Heart left ventricle (tissue), 16 donors: ENCODE measurements around the gene ABCC5. TPM values are rescaled to one million over a fixed set of nuclear protein-coding genes. Genes with fewer than 3 reads are reported as not detected.

ENCODE experiments used
- ATAC-seq, 4 donors: fragments of 200-7000 bp; cut with Tn5 transposase; one replicate each; pipeline ENCODE4 v1.9.1; 2020 to 2022; ENCODE audit warnings: moderate library complexity in 4 of 4, mild to moderate bottlenecking in 3 of 4, moderate number of reproducible peaks in 1 of 4
- DNase-seq, 5 donors: peaks; one replicate each; pipeline ENCODE4 v3.0.0-alpha.2; 2020
- H3K27ac ChIP-seq, 12 donors: fragments of 200-600 bp; sonication (generic) in 4 of 12; one replicate each; pipeline versions ENCODE4 v1.5.0 to v1.8.0; 2016 to 2022; ENCODE audit warnings: mild to moderate bottlenecking in 2 of 12
- H3K27me3 ChIP-seq, 9 donors: fragments of 200-600 bp; sonication (generic) in 2 of 9; one replicate each; pipeline versions ENCODE4 v1.5.1 to v1.8.0; 2016 to 2022; ENCODE audit warnings: mild to moderate bottlenecking in 3 of 9
- H3K36me3 ChIP-seq, 9 donors: fragments of 200-600 bp; sonication (generic) in 2 of 9; one replicate each; pipeline versions ENCODE4 v1.5.0 to v1.8.0; 2018 to 2022; ENCODE audit warnings: mild to moderate bottlenecking in 2 of 9
- H3K4me1 ChIP-seq, 12 donors: fragments of 200-600 bp; sonication (generic) in 4 of 12; one replicate each; pipeline versions ENCODE4 v1.5.0 to v1.8.0; 2016 to 2022; ENCODE audit warnings: mild to moderate bottlenecking in 3 of 12
- H3K4me3 ChIP-seq, 12 donors: fragments of 200-600 bp; sonication (generic) in 4 of 12; one replicate each; pipeline versions ENCODE4 v1.5.0 to v1.8.0; 2017 to 2022; ENCODE audit warnings: mild to moderate bottlenecking in 9 of 12, moderate library complexity in 4 of 12
- H3K9me3 ChIP-seq, 12 donors: fragments of 200-600 bp; sonication (generic) in 4 of 12; one replicate each; pipeline versions ENCODE4 v1.5.0 to v1.8.0; 2016 to 2022; ENCODE audit warnings: mild to moderate bottlenecking in 1 of 12
- POLR2A ChIP-seq, 2 donors: fragments of 450-650 bp; IDR thresholded peaks; one replicate each; pipeline ENCODE4 v1.6.1; 2017; ENCODE audit warnings: antibody characterized with exemption in 2 of 2, mild to moderate bottlenecking in 2 of 2, moderate library complexity in 2 of 2
- WGBS, 4 donors: extraction: QIAGEN DNeasy Blood & Tissue Kit in 2 of 4; methylation state at CpG; one replicate each; pipeline versions ENCODE4 v1.1.5 to v1.1.7; 2013 to 2018; 5-methylcytosine and 5-hydroxymethylcytosine counted together
- intact Hi-C, 10 donors: fragments of 100-400 bp; cut with DNase I; formaldehyde crosslinking; loops; one replicate each; pipeline versions ENCODE4 v1.11.1 to v1.14.2; 2022
- polyA plus RNA-seq, 2 donors: library from polyadenylated mRNA; stranded (reverse); fragments of 200-250 nt; gene quantifications; one replicate each; pipeline ENCODE4 v1.2.3, GENCODE V29; 2013
- total RNA-seq, 9 donors: library from RNA; depleted of rRNA in 2 of 9; stranded (reverse); fragments of >200 nt in 2 of 9; fragmentation: NEBNext Ultra II Directional in 3 of 9; extraction: Animal tissue kit (Norgen Biotek cat#: 25700) in 3 of 9; gene quantifications; one replicate each; pipeline versions ENCODE4 v1.1.0 to v1.2.4, GENCODE V29; 2016 to 2023
- TF ChIP-seq, protein P1 (sequence below), 12 donors: fragments of 200-600 bp; sonication (generic) in 4 of 12; IDR thresholded peaks; one replicate each; pipeline versions ENCODE4 v1.5.0 to v1.8.0; 2018 to 2022; ENCODE audit warnings: antibody characterized with exemption in 12 of 12, mild to moderate bottlenecking in 5 of 12
- donor health status: ischemic (EF 13 %, LVEDD 7.1; RV severe dilation, severe dysfunction).
- donor health status: healthy with polysubstance abuse.
- donor health status: DM: no; HTN: yes; CAD: no.
- donor health status: DM: no; HTN: no; CAD: no.
- donor health status: ischemic (EF 25% LVEDD 6.9; RV normal size, moderate dysfunction).
- donor health status: ischemic (EF 25% LVEDD 5.7; RV mildly dilated, moderate dysfunction).
- donor health status: healthy.
- donor health status: DM: yes; HTN: yes; CAD: no.
- donor health status: ischemic (EF 35%, LVEDD 5.7; RV mildly dilated, moderate dysfunction).
- donor health status: nonischemic (EF 11% LVEDD 7.7; RV severe dilation, severe dysfunction).
- donor health status: DM: yes; HTN: yes; CAD: no.
- donor health status: PGD.
- donor health status: ischemic (EF 29% LVEDD 5.4; RV normal size, mild dysfunction).
- donor health status: nonischemic (EF 23%, LVEDD 6.1; RV moderate dilation, normal function).

Gene ABCC5
- total and polyA plus RNA-seq, 11 donors, result 16.4 to 61.7 (median 32.6) TPM

DNA sequence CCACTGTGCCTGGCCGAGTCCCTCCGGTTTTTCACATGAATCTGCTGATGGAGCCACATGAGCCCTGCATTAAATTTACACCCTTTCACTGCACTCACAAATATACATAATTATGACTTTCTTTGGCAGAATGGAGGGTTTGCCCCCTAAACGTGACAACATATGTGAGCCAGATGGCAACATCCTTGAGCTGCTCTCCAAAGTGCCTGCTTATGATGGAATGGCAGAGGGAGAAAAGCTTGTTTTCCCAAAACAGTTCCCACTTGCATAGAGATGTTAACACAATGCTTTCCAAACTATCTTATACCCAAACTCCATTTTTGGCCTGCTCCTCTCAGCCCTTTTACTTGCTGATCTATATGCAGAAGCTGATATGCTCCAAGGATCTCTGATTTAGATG, 54.9 kb downstream of the ABCC5 start:
- no peak for ATAC-seq
- Histone ChIP-seq H3K4me3 (no peak overlapping the region), H3K4me1 (no peaks in the 10 kb centered on the region), H3K27me3 (no peaks in the 10 kb centered on the region), H3K9me3 (no peaks in the 10 kb centered on the region), H3K27ac (no peak overlapping the region), H3K36me3 (peaks cover 0 to 100% (median 98%) of the 10 kb centered on the region in 9 donors)
- TF ChIP-seq POLR2A (IDR thresholded peaks at IDR 0.05), result no peak
- TF ChIP-seq, protein P1, sequence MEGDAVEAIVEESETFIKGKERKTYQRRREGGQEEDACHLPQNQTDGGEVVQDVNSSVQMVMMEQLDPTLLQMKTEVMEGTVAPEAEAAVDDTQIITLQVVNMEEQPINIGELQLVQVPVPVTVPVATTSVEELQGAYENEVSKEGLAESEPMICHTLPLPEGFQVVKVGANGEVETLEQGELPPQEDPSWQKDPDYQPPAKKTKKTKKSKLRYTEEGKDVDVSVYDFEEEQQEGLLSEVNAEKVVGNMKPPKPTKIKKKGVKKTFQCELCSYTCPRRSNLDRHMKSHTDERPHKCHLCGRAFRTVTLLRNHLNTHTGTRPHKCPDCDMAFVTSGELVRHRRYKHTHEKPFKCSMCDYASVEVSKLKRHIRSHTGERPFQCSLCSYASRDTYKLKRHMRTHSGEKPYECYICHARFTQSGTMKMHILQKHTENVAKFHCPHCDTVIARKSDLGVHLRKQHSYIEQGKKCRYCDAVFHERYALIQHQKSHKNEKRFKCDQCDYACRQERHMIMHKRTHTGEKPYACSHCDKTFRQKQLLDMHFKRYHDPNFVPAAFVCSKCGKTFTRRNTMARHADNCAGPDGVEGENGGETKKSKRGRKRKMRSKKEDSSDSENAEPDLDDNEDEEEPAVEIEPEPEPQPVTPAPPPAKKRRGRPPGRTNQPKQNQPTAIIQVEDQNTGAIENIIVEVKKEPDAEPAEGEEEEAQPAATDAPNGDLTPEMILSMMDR (IDR thresholded peaks at IDR 0.05), result no peak
- no peak for DNase-seq
- WGBS, 4 donors, result 82 to 100% (median 93%) methylated on average over 3 of the region's 3 CpGs
- intact Hi-C loops, result no loop called here

DNA sequence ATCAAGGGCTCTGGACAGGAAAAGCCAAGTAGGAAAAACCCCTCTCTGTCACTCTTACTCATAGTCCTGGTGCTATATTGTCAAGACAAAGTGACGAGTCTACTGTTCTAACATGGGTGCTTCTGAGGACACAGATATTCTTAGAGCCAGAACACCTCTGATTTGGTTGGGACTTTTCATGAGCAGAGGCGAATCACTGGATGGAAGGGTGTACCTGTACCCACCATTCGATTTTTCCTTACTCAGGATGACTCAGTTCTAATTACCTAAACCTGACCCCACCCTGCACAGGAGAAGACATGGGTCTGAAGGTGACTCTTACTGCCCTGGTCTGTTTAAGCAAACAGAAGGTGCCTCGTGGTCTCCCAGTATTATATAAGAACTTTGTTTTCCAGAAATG, 58.5 kb downstream of the ABCC5 start:
- Histone ChIP-seq H3K9me3 (no peaks in the 10 kb centered on the region), H3K27ac (no peak overlapping the region), H3K4me1 (no peaks in the 10 kb centered on the region), H3K4me3 (no peak overlapping the region), H3K36me3 (peaks cover 0 to 88% (median 77%) of the 10 kb centered on the region in 9 donors), H3K27me3 (no peaks in the 10 kb centered on the region)
- DNase-seq, result no peak
- peak in 1 of 4 donors; percentile 48 for ATAC-seq
- intact Hi-C loops, result no loop called here
- TF ChIP-seq POLR2A (IDR thresholded peaks at IDR 0.05), result no peak
- 80 to 89% (median 84%) methylated on average over 4 of the region's 4 CpGs for WGBS, 4 donors

DNA sequence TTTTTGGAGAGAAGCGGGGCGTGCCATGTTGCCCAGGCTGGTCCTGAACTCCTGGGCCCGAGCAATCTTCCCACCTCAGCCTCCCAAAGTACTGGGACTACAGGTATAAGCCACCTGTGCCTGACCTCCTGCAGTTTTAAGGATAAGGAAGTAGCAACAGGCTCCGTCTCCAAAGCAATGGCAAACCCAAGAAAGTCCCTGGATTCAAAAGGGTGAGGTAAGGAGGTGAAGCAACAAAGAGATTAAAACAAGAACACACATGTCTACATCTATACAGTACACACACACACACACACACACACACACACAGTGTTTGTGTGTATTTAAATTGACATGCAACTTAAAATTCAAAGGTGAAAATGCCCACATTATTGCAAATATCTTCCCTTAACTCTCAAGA, 58.9 kb downstream of the ABCC5 start:
- WGBS, 4 donors, result 90 to 100% (median 98%) methylated on average over 4 of the region's 4 CpGs

DNA sequence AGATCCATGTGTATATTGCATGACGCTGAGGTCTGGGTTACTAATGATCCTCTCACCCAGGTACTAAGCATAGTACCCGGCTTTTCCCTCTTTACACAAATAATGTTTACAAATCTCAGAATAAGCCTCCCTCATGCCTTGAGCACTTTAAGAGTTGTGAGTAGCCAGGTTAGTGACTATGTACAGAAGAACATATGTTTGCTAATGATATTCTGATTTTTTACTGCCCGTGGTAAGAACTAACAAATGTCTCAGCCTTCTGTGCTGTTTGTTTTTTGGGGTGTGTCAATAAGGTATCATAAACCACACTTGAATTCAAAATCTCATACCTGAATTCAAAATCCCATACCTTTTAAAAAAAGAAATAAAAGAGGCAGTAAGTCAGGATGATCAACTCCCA, 59.5 kb downstream of the ABCC5 start:
- DNase-seq (no peak), ATAC-seq (no peak)
- Histone ChIP-seq H3K36me3 (peaks cover 0 to 87% (median 70%) of the 10 kb centered on the region in 9 donors), H3K27ac (no peak overlapping the region), H3K9me3 (no peaks in the 10 kb centered on the region), H3K4me1 (no peaks in the 10 kb centered on the region), H3K27me3 (no peaks in the 10 kb centered on the region), H3K4me3 (no peak overlapping the region)
- 91 to 96% (median 94%) methylated on average over 3 of the region's 3 CpGs for WGBS, 4 donors
- no peak for TF ChIP-seq POLR2A (IDR thresholded peaks at IDR 0.05)
- TF ChIP-seq, protein P1 (IDR thresholded peaks at IDR 0.05), result no peak
- intact Hi-C loops, result no loop called here

More for the DNA sequence above, 58.9 kb downstream of the ABCC5 start:
- DNase-seq (no peak), ATAC-seq (no peak)
- no peaks in the 10 kb centered on the region for H3K9me3 ChIP-seq
- H3K36me3 ChIP-seq, result peaks cover 0 to 87% (median 73%) of the 10 kb centered on the region in 9 donors
- no peak overlapping the region for H3K27ac ChIP-seq
- H3K4me3 ChIP-seq, result no peak overlapping the region
- H3K4me1 ChIP-seq, result no peaks in the 10 kb centered on the region
- TF ChIP-seq, protein P1 (IDR thresholded peaks at IDR 0.05), result no peak
- TF ChIP-seq POLR2A (IDR thresholded peaks at IDR 0.05), result no peak
- no peaks in the 10 kb centered on the region for H3K27me3 ChIP-seq
- intact Hi-C loops, result no loop called here

DNA sequence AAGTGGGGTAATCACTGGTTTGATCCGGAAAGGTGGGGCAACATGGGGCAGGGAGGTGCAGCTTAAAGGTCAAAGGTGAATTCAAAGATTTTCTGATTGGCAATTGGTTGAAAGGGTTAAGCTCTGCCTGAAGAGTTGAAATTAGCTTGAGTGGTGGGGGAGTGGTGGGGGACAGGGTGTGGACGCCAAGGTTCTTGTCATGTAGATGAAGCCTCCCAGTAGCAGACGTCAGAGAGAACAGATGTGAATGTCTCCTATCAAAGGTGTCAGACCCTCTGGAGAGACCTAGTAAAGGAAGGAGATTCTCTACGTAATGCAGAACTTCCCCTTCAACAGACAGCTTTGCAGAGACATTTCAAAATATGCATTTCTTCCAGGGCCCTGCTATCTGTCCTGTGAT, 62.8 kb downstream of the ABCC5 start:
- DNase-seq (no peak), ATAC-seq (no peak)
- no peaks in the 10 kb centered on the region for H3K4me1 ChIP-seq
- H3K4me3 ChIP-seq, result no peak overlapping the region
- intact Hi-C loops, result no loop called here
- no peak for TF ChIP-seq POLR2A (IDR thresholded peaks at IDR 0.05)
- TF ChIP-seq, protein P1 (IDR thresholded peaks at IDR 0.05), result no peak
- H3K9me3 ChIP-seq, result no peaks in the 10 kb centered on the region
- 67 to 76% (median 73%) methylated on average over 4 of the region's 4 CpGs for WGBS, 4 donors
- H3K36me3 ChIP-seq, result peaks cover 0 to 87% (median 72%) of the 10 kb centered on the region in 9 donors
- H3K27me3 ChIP-seq, result no peaks in the 10 kb centered on the region
- H3K27ac ChIP-seq, result no peak overlapping the region
